ENCODE data around the gene SIGLEC15. TPM values are rescaled to one million over a fixed set of nuclear protein-coding genes. Genes with fewer than 3 reads are reported as not detected.
"Not testable (repeated sequence)": the region's sequence is repeated elsewhere in the genome, so short reads cannot be mapped to it uniquely, and the experiment has no call there.

Gene SIGLEC15
- total RNA-seq, 1 experiment from 2014 or later = 0.68 TPM

GRCh38 chr18:45801416-45802004, 24.0 kb upstream of the SIGLEC15 start:
- no peak for DNase-seq (ENCODE audit: low read depth in 1 of 2, low spot score in 2 of 2)
- H3K36me3 ChIP-seq = no peaks in the 10 kb centered on the region
- no peak overlapping the region for H3K4me3 ChIP-seq
- H3K4me1 ChIP-seq (replicated peaks) = peaks cover 29% of the 10 kb centered on the region
- no peaks in the 10 kb centered on the region; the same call in 1 of the 2 replicates for H3K9me3 ChIP-seq (replicated peaks)
- peak overlapping the region; percentile 77 for H3K27ac ChIP-seq
- H3K27me3 ChIP-seq (replicated peaks) = no peaks in the 10 kb centered on the region

GRCh38 chr18:45802814-45803492, 22.5 kb upstream of the SIGLEC15 start:
- H3K4me3 ChIP-seq = no peak overlapping the region
- peak; percentile 89 to 96 for DNase-seq (ENCODE audit: low read depth in 1 of 2, low spot score in 2 of 2)
- no peaks in the 10 kb centered on the region; the same call in 1 of the 2 replicates for H3K9me3 ChIP-seq (replicated peaks)
- peaks cover 29% of the 10 kb centered on the region for H3K4me1 ChIP-seq (replicated peaks)
- peak overlapping the region; percentile 77 for H3K27ac ChIP-seq
- H3K36me3 ChIP-seq = no peaks in the 10 kb centered on the region
- no peaks in the 10 kb centered on the region for H3K27me3 ChIP-seq (replicated peaks)

GRCh38 chr18:45805551-45805950, 19.9 kb upstream of the SIGLEC15 start:
- H3K27ac ChIP-seq = no peak overlapping the region
- H3K36me3 ChIP-seq = no peaks in the 10 kb centered on the region
- H3K4me3 ChIP-seq = no peak overlapping the region
- no peaks in the 10 kb centered on the region for H3K27me3 ChIP-seq (replicated peaks)
- no peak for DNase-seq (ENCODE audit: low read depth in 1 of 2, low spot score in 2 of 2)
- no peaks in the 10 kb centered on the region; the same call in 1 of the 2 replicates for H3K9me3 ChIP-seq (replicated peaks)
- H3K4me1 ChIP-seq (replicated peaks) = peaks cover 29% of the 10 kb centered on the region

GRCh38 chr18:45806226-45806625, 19.2 kb upstream of the SIGLEC15 start:
- H3K4me3 ChIP-seq = no peak overlapping the region
- no peaks in the 10 kb centered on the region for H3K27me3 ChIP-seq (replicated peaks)
- DNase-seq (ENCODE audit: low read depth in 1 of 2, low spot score in 2 of 2) = no peak
- no peak overlapping the region for H3K27ac ChIP-seq
- H3K9me3 ChIP-seq (replicated peaks) = no peaks in the 10 kb centered on the region; the same call in 1 of the 2 replicates
- no peaks in the 10 kb centered on the region for H3K36me3 ChIP-seq
- peaks cover 26% of the 10 kb centered on the region for H3K4me1 ChIP-seq (replicated peaks)

- not testable (repeated sequence) for H3K4me3 ChIP-seq; H3K36me3 ChIP-seq; H3K27ac ChIP-seq; H3K9me3 ChIP-seq (replicated peaks); DNase-seq (ENCODE audit: low read depth in 1 of 2, low spot score in 2 of 2); H3K27me3 ChIP-seq (replicated peaks)
- H3K4me1 ChIP-seq (replicated peaks) = peaks cover 17% of the 10 kb centered on the region
These were observed 18.3 kb upstream of the SIGLEC15 start for GRCh38 chr18:45807144-45807543.

- not testable (repeated sequence) for H3K27ac ChIP-seq; H3K4me3 ChIP-seq; H3K36me3 ChIP-seq; H3K27me3 ChIP-seq (replicated peaks); DNase-seq (ENCODE audit: low read depth in 1 of 2, low spot score in 2 of 2); H3K9me3 ChIP-seq (replicated peaks); H3K4me1 ChIP-seq (replicated peaks)
These were observed 10.7 kb upstream of the SIGLEC15 start for GRCh38 chr18:45814733-45815132.

- no peak for DNase-seq (ENCODE audit: low read depth in 1 of 2, low spot score in 2 of 2)
- H3K4me1 ChIP-seq (replicated peaks) = no peaks in the 10 kb centered on the region
- no peaks in the 10 kb centered on the region for H3K27me3 ChIP-seq (replicated peaks)
- H3K9me3 ChIP-seq (replicated peaks) = no peaks in the 10 kb centered on the region
- no peak overlapping the region for H3K27ac ChIP-seq
- no peak overlapping the region for H3K4me3 ChIP-seq
- no peaks in the 10 kb centered on the region for H3K36me3 ChIP-seq
These were observed 7.9 kb upstream of the SIGLEC15 start for GRCh38 chr18:45817543-45817942.

- not testable (repeated sequence) for DNase-seq (ENCODE audit: low read depth in 1 of 2, low spot score in 2 of 2)
These were observed 6.7 kb upstream of the SIGLEC15 start for GRCh38 chr18:45818765-45819164.

GRCh38 chr18:45820106-45820745, 5.2 kb upstream of the SIGLEC15 start:
- no peak overlapping the region for H3K27ac ChIP-seq
- H3K9me3 ChIP-seq (replicated peaks) = no peaks in the 10 kb centered on the region
- peaks cover 2% of the 10 kb centered on the region for H3K4me1 ChIP-seq (replicated peaks)
- H3K4me3 ChIP-seq = no peak overlapping the region
- no peaks in the 10 kb centered on the region for H3K27me3 ChIP-seq (replicated peaks)
- no peaks in the 10 kb centered on the region for H3K36me3 ChIP-seq
- no peak for DNase-seq (ENCODE audit: low read depth in 1 of 2, low spot score in 2 of 2)

More at GRCh38 chr18:45818765-45819164, 6.7 kb upstream of the SIGLEC15 start:
- not testable (repeated sequence) for H3K36me3 ChIP-seq; H3K9me3 ChIP-seq (replicated peaks); H3K4me3 ChIP-seq; H3K27ac ChIP-seq; H3K4me1 ChIP-seq (replicated peaks); H3K27me3 ChIP-seq (replicated peaks)

GRCh38 chr18:45821026-45821425, 4.4 kb upstream of the SIGLEC15 start:
- Histone ChIP-seq H3K9me3 (replicated peaks) (no peaks in the 10 kb centered on the region), H3K27me3 (replicated peaks) (no peaks in the 10 kb centered on the region), H3K36me3 (no peaks in the 10 kb centered on the region), H3K27ac (no peak overlapping the region), H3K4me3 (no peak overlapping the region), H3K4me1 (replicated peaks) (peaks cover 10% of the 10 kb centered on the region)
- DNase-seq (ENCODE audit: low read depth in 1 of 2, low spot score in 2 of 2) = no peak

GRCh38 chr18:45821711-45822110, 3.8 kb upstream of the SIGLEC15 start:
- Histone ChIP-seq H3K4me3 (no peak overlapping the region), H3K9me3 (replicated peaks) (0 out of 2 replicates have a peak, but pooled peaks cover under 1% of the 10 kb centered on the region), H3K27me3 (replicated peaks) (no peaks in the 10 kb centered on the region), H3K4me1 (replicated peaks) (peaks cover 17% of the 10 kb centered on the region), H3K36me3 (no peaks in the 10 kb centered on the region), H3K27ac (no peak overlapping the region)
- DNase-seq (ENCODE audit: low read depth in 1 of 2, low spot score in 2 of 2) = no peak

- H3K27me3 ChIP-seq (replicated peaks) = no peaks in the 10 kb centered on the region
- H3K4me3 ChIP-seq = no peak overlapping the region
- no peaks in the 10 kb centered on the region for H3K36me3 ChIP-seq
- no peak for DNase-seq (ENCODE audit: low read depth in 1 of 2, low spot score in 2 of 2)
- H3K4me1 ChIP-seq (replicated peaks) = peaks cover 46% of the 10 kb centered on the region
- H3K27ac ChIP-seq = no peak overlapping the region
- 0 out of 2 replicates have a peak, but pooled peaks cover 2% of the 10 kb centered on the region for H3K9me3 ChIP-seq (replicated peaks)
These were observed 609 bp downstream of the SIGLEC15 start for GRCh38 chr18:45826084-45826483.

GRCh38 chr18:45826716-45827115, 1.2 kb downstream of the SIGLEC15 start:
- H3K36me3 ChIP-seq; H3K27me3 ChIP-seq (replicated peaks); H3K9me3 ChIP-seq (replicated peaks); DNase-seq (ENCODE audit: low read depth in 1 of 2, low spot score in 2 of 2); H3K4me3 ChIP-seq: not testable (repeated sequence)
- Histone ChIP-seq H3K4me1 (replicated peaks) (peaks cover 46% of the 10 kb centered on the region), H3K27ac (peak overlapping the region; percentile 68)
